Measurements from ENCODE around the gene ENDOD1. TPM values are rescaled to one million over a fixed set of nuclear protein-coding genes. Genes with fewer than 3 reads are reported as not detected.

The ENDOD1 gene
- total RNA-seq, 1 experiment from 2014 or later = 11.4 TPM

DNA sequence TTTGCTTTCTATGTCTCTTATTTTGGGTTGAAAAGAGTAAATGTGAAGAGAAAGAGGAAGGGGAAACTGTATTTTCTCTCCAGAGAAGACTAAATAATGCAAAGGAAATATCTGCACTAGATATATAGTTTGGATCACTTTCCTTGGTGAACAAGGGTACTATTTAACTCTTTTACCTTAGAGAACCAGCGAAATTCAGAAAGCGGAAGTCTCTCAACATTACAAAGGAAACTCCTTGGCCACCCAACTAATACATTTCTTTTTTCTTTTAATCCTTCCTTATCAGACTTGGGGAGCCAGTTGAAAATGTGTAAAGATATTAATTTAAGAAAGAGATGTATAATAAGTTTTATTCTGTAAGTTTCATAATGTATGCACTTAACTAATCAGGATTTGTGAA, 77.1 kb downstream of the ENDOD1 start:
- Mint-ChIP-seq H3K4me3 (ENCODE audit: unreplicated experiment) (no peak overlapping the region), H3K4me1 (ENCODE audit: insufficient read depth, unreplicated experiment) (no peaks in the 10 kb centered on the region), H3K9me3 (ENCODE audit: unreplicated experiment) (no peaks in the 10 kb centered on the region), H3K27ac (ENCODE audit: low read depth, unreplicated experiment) (no peak overlapping the region), H3K27me3 (ENCODE audit: insufficient read depth, unreplicated experiment) (no peaks in the 10 kb centered on the region), H3K36me3 (ENCODE audit: insufficient read depth, unreplicated experiment) (no peaks in the 10 kb centered on the region)
- no TSS peak for BruUV-seq (replicated peaks)
- intact Hi-C loops (cut with micrococcal nuclease) = no loop called here
- CTCF ChIA-PET = interaction anchor here (0.6 to 1.6 kb wide), 5 partner anchors 7 to 597 kb away, joined by 3 to 5 read pairs (median 4); partner anchors contain the start of gene SESN3
- POLR2A ChIA-PET = no interaction called here
- no peak for TF ChIP-seq CTCF (IDR thresholded peaks at IDR 0.05; ENCODE audit: unreplicated experiment)
- DNase-seq (ENCODE audit: unreplicated experiment) = no peak

GRCh38 chr11:95170294-95170693, 80.6 kb downstream of the ENDOD1 start:
- DNase-seq (ENCODE audit: unreplicated experiment) = no peak
- no TSS peak for BruUV-seq (replicated peaks)
- ChIA-PET POLR2A (interaction anchor here (2.1 kb wide), 1 partner anchor 59 kb away, joined by 5 read pairs; no protein-coding TSS in a partner anchor), CTCF (interaction anchor here (0.6 to 1.0 kb wide), 4 partner anchors 9 to 594 kb away, joined by 3 to 4 read pairs (median 3); no protein-coding TSS in a partner anchor)
- TF ChIP-seq CTCF (IDR thresholded peaks at IDR 0.05; ENCODE audit: unreplicated experiment) = no peak
- H3K9me3 Mint-ChIP-seq (ENCODE audit: unreplicated experiment) = no peaks in the 10 kb centered on the region
- H3K36me3 Mint-ChIP-seq (ENCODE audit: insufficient read depth, unreplicated experiment) = peaks cover 6% of the 10 kb centered on the region
- no peak overlapping the region for H3K27ac Mint-ChIP-seq (ENCODE audit: low read depth, unreplicated experiment)
- no peaks in the 10 kb centered on the region for H3K4me1 Mint-ChIP-seq (ENCODE audit: insufficient read depth, unreplicated experiment)
- intact Hi-C loops (cut with micrococcal nuclease) = no loop called here
- no peak overlapping the region for H3K4me3 Mint-ChIP-seq (ENCODE audit: unreplicated experiment)
- H3K27me3 Mint-ChIP-seq (ENCODE audit: insufficient read depth, unreplicated experiment) = no peaks in the 10 kb centered on the region

- Mint-ChIP-seq H3K27me3 (ENCODE audit: insufficient read depth, unreplicated experiment) (no peaks in the 10 kb centered on the region), H3K4me3 (ENCODE audit: unreplicated experiment) (no peak overlapping the region), H3K9me3 (ENCODE audit: unreplicated experiment) (no peaks in the 10 kb centered on the region), H3K27ac (ENCODE audit: low read depth, unreplicated experiment) (no peak overlapping the region), H3K36me3 (ENCODE audit: insufficient read depth, unreplicated experiment) (peaks cover 12% of the 10 kb centered on the region), H3K4me1 (ENCODE audit: insufficient read depth, unreplicated experiment) (no peaks in the 10 kb centered on the region)
- CTCF ChIA-PET = interaction anchor here (0.9 to 1.2 kb wide), 2 partner anchors 21 to 69 kb away, joined by 5 to 7 read pairs; no protein-coding TSS in a partner anchor
- no TSS peak for BruUV-seq (replicated peaks)
- intact Hi-C loops (cut with micrococcal nuclease) = no loop called here
- TF ChIP-seq CTCF (IDR thresholded peaks at IDR 0.05; ENCODE audit: unreplicated experiment) = no peak
- POLR2A ChIA-PET = interaction anchor here (0.5 kb wide), 1 partner anchor 10 kb away, joined by 3 read pairs; no protein-coding TSS in a partner anchor
- no peak for DNase-seq (ENCODE audit: unreplicated experiment)
These were observed 86.3 kb downstream of the ENDOD1 start for GRCh38 chr11:95175818-95176380.

Other genes with a start within 250 kb of the ENDOD1 start
- gene CWC15, start 116.3 kb upstream of the ENDOD1 start, total RNA-seq (2022) = 59.6 and 61.9 TPM in 2 replicates
- gene KDM4D, start 116.1 kb upstream of the ENDOD1 start, total RNA-seq (2022) = 1.1 and 1.3 TPM in 2 replicates
- gene KDM4E, start 64.6 kb upstream of the ENDOD1 start, total RNA-seq (2022) = not detected in 2 replicates
- gene KDM4F, start 40.4 kb upstream of the ENDOD1 start, total RNA-seq (2022) = not detected in 2 replicates
- gene SRSF8, start 22.9 kb upstream of the ENDOD1 start, total RNA-seq (2022) = 48.5 and 55.6 TPM in 2 replicates
- gene SESN3, start 141.4 kb downstream of the ENDOD1 start, total RNA-seq (2022) = 3.0 and 6.3 TPM in 2 replicates

Measured in MCF 10A (cell line).